Activated B cell treated with CpG ODN at 0.5 μM for 24 hours (primary cell): ENCODE results near the gene ZNF652. TPM values are rescaled to one million over a fixed set of nuclear protein-coding genes. Genes with fewer than 3 reads are reported as not detected.
A peak's percentile ranks its signal among the peaks of the same experiment; 100 is the strongest.

Experiments
- ATAC-seq: fragments of 200-7000 bp; cut with Tn5 transposase; one replicate; pipeline ENCODE4 v1.10.0; 2021; ENCODE audit warnings: low read depth, mild to moderate bottlenecking, moderate library complexity
- CTCF ChIA-PET: fragments of 350-600 bp; sonication (Branson Sonifier 250); formaldehyde crosslinking; loops from one replicate; lab custom pipeline; 2021; ENCODE audit warnings: antibody characterized with exemption; lab: Charles Lee
- POLR2A ChIA-PET: fragments of 350-600 bp; sonication (Branson Sonifier 250); formaldehyde crosslinking; loops from one replicate; lab custom pipeline; 2021; ENCODE audit warnings: antibody characterized with exemption; lab: Charles Lee
- DNase-seq: peaks from one replicate; pipeline ENCODE4 v3.0.0; 2022
- H3K27ac Mint-ChIP-seq: one replicate; pipeline ENCODE4 v1.8.0; 2020; ENCODE audit warnings: mixed read lengths
- H3K27me3 Mint-ChIP-seq: one replicate; pipeline ENCODE4 v1.8.0; 2021; ENCODE audit warnings: mixed read lengths
- H3K36me3 Mint-ChIP-seq: one replicate; pipeline ENCODE4 v1.8.0; 2021; ENCODE audit warnings: low read depth, mixed read lengths
- H3K4me1 Mint-ChIP-seq: one replicate; pipeline ENCODE4 v1.8.0; 2021; ENCODE audit warnings: mixed read lengths
- H3K4me3 Mint-ChIP-seq: one replicate; pipeline ENCODE4 v1.8.0; 2020; ENCODE audit warnings: mild to moderate bottlenecking, mixed read lengths
- H3K9me3 Mint-ChIP-seq: one replicate; pipeline ENCODE4 v1.8.0; 2020; ENCODE audit warnings: mixed read lengths
- CTCF ChIP-seq: fragments of 200-600 bp; IDR thresholded peaks from one replicate; pipeline ENCODE4 v1.8.0; 2022; ENCODE audit warnings: antibody characterized with exemption, mild to moderate bottlenecking
- intact Hi-C: fragments of 100-400 bp; cut with micrococcal nuclease; formaldehyde crosslinking; loops from one replicate; pipeline ENCODE4 v1.15.1; 2024
- total RNA-seq: library from RNA; stranded (reverse); gene quantifications from 2 replicates; pipeline ENCODE4 v1.2.3, GENCODE V29; 2022

ZNF652 gene
- total RNA-seq, 1 donor from 2014 or later: 40.6 TPM

- Mint-ChIP-seq H3K4me1 (peaks cover 25% of the 10 kb centered on the region), H3K36me3 (peaks cover 50% of the 10 kb centered on the region), H3K9me3 (no peaks in the 10 kb centered on the region), H3K27ac (no peak overlapping the region), H3K27me3 (no peaks in the 10 kb centered on the region), H3K4me3 (no peak overlapping the region)
- no peak for ATAC-seq
- ChIA-PET POLR2A (no interaction called here), CTCF (no interaction called here)
- no peak for TF ChIP-seq CTCF
- intact Hi-C loops: no loop called here
- DNase-seq: no peak
These were observed 40.0 kb upstream of the ZNF652 start for GRCh38 chr17:49401971-49402611.

- DNase-seq: no peak
- intact Hi-C loops: no loop called here
- Mint-ChIP-seq H3K27ac (no peak overlapping the region), H3K9me3 (no peaks in the 10 kb centered on the region), H3K36me3 (peaks cover 29% of the 10 kb centered on the region), H3K4me1 (peaks cover 26% of the 10 kb centered on the region), H3K4me3 (no peak overlapping the region), H3K27me3 (no peaks in the 10 kb centered on the region)
- CTCF ChIA-PET: interaction anchor here (0.7 to 8.2 kb wide), 6 partner anchors 8 to 156 kb away, joined by 3 to 126 read pairs (median 4); no protein-coding TSS in a partner anchor
- TF ChIP-seq CTCF: no peak
- ATAC-seq: no peak
- POLR2A ChIA-PET: interaction anchor here (1.0 kb wide), 1 partner anchor 88 kb away, joined by 7 read pairs; no protein-coding TSS in a partner anchor
These were observed 37.9 kb upstream of the ZNF652 start for GRCh38 chr17:49399995-49400394.

DNA sequence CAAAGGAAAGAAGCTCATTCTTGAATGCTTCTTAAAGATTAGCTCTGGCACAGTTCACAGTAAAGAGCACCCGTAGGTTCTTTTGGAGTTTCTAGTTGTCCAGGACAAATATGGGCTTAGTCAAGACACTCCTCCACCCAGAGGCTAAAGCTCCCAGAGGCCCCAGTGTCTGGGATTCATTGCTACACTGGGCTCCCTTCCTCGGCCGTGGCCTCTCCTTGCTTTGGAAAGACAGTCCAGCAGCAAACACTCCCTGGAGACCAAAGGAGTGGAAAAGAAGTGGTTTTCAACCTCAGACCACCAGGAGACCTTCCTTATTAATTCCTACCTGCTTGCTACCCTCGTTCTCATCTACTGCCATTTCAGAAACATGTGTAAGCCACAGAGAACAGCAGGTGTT is 35.5 kb upstream of the ZNF652 start:
- H3K9me3 Mint-ChIP-seq: no peaks in the 10 kb centered on the region
- H3K4me1 Mint-ChIP-seq: peaks cover 22% of the 10 kb centered on the region
- ChIA-PET CTCF (interaction anchor here (2.2 to 8.2 kb wide), 2 partner anchors 10 to 81 kb away, joined by 11 to 126 read pairs; no protein-coding TSS in a partner anchor), POLR2A (no interaction called here)
- no peak overlapping the region for H3K27ac Mint-ChIP-seq
- no peaks in the 10 kb centered on the region for H3K27me3 Mint-ChIP-seq
- intact Hi-C loops: no loop called here
- no peak overlapping the region for H3K4me3 Mint-ChIP-seq
- DNase-seq (no peak), ATAC-seq (no peak)
- H3K36me3 Mint-ChIP-seq: peaks cover 6% of the 10 kb centered on the region
- TF ChIP-seq CTCF: no peak

DNA sequence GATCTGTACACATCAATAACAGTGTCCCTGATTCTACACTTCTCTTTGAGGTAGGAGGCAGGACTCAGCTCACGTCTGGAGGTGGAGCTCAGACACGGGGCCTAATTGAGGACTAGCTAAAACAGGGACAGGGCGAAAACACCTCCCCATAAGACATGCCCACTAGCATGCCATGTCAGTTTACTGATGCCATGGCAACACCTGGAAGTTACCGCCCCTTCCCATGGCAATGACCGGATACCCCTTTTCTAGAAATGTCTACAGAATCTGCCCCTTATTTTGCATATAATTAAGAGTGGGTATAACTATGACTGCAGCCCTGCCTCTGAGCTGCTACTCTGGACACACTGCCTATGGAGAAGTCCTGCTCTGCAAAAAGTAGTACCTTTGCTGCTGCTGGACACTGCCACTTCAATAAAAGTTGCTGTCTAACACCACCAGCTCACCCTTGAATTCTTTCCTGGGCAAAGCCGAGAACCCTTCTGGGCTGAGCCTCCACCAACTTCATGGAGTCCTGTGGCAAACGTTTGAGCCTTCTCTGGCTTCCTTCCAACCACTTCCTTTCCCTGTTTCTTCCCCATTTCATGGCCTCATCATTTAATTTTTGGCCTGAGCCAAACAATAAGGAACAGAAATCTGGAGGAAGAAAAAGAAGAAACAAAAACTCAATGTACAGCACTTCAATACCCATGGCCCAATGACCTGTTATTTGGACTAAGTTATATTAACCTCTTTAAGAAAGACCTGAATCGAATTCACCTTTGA is 31.6 kb upstream of the ZNF652 start:
- H3K9me3 Mint-ChIP-seq: no peaks in the 10 kb centered on the region
- POLR2A ChIA-PET: interaction anchor here (1.1 to 1.4 kb wide), 2 partner anchors 32 to 78 kb away, joined by 3 to 4 read pairs; no protein-coding TSS in a partner anchor
- ATAC-seq: no peak
- intact Hi-C loops: loop anchor here (5.0 kb wide), 2 partner anchors 161 to 201 kb away; partner anchors contain the start of gene PHOSPHO1
- peak overlapping the region; percentile 31 for H3K27ac Mint-ChIP-seq
- DNase-seq: no peak
- H3K27me3 Mint-ChIP-seq: no peaks in the 10 kb centered on the region
- no peaks in the 10 kb centered on the region for H3K36me3 Mint-ChIP-seq
- TF ChIP-seq CTCF: no peak
- CTCF ChIA-PET: interaction anchor here (0.6 to 8.2 kb wide), 10 partner anchors 15 to 162 kb away, joined by 3 to 126 read pairs (median 4); partner anchors contain the start of gene ZNF652
- no peak overlapping the region for H3K4me3 Mint-ChIP-seq
- H3K4me1 Mint-ChIP-seq: peaks cover 55% of the 10 kb centered on the region
